Endothelial cell of umbilical vein (primary cell): ENCODE measurements around the gene AMN1. TPM values are rescaled to one million over a fixed set of nuclear protein-coding genes. Genes with fewer than 3 reads are reported as not detected.

Source experiments
- BruUV-seq: library from RNA; stranded (reverse); fragments of 400-500 nt; replicated peaks from 2 replicates; lab custom pipeline; 2021; lab: Mats Ljungman, UMichigan
- CTCF ChIA-PET: fragments of 300-600, 350-600 bp; sonication (Branson Sonifier 250); formaldehyde crosslinking; loops from one replicate; lab custom pipeline; 2021; ENCODE audit warnings: antibody characterized with exemption, inconsistent platforms; lab: Charles Lee
- POLR2A ChIA-PET: fragments of 300-600, 350-600 bp; sonication (Branson Sonifier 250); formaldehyde crosslinking; loops from one replicate; lab custom pipeline; 2021; ENCODE audit warnings: antibody characterized with exemption, inconsistent platforms; lab: Charles Lee
- DNase-seq: peaks from one replicate; pipeline ENCODE4 v3.0.0-alpha.2; 2011; ENCODE audit warnings: low read depth, low spot score
- FAIRE-seq: peaks from 2 replicates; lab custom pipeline; 2011; peaks lifted over from hg19 to GRCh38; lab: Jason Lieb, UNC
- H2AFZ ChIP-seq: 2 replicates; pipeline ENCODE4 v1.6.0; 2012; ENCODE audit warnings: low read depth, low read length, control low read depth, inconsistent platforms
- H3K27ac ChIP-seq: 2 replicates; pipeline ENCODE4 v1.5.1; 2011; ENCODE audit warnings: low read depth, mild to moderate bottlenecking, control low read depth, low read length, moderate library complexity; ENCODE audit not compliant: insufficient read depth
- H3K27me3 ChIP-seq, 2 experiments: 2 replicates each; pipeline versions ENCODE4 v1.6.0 to v1.6.1; 2011; ENCODE audit warnings: low read length in 2 of 2, mixed read lengths in 1 of 2; ENCODE audit not compliant: control insufficient read depth in 2 of 2, insufficient read depth in 2 of 2
- H3K36me3 ChIP-seq, 2 experiments: 2 replicates in 1 of 2; 3 replicates in 1 of 2; pipeline ENCODE4 v1.5.1; 2011; ENCODE audit warnings: low read length in 2 of 2, mild to moderate bottlenecking in 1 of 2, moderate library complexity in 1 of 2; ENCODE audit not compliant: control insufficient read depth in 2 of 2, insufficient read depth in 2 of 2; ENCODE audit errors: extremely low read depth in 1 of 2
- H3K4me1 ChIP-seq: 3 replicates; pipeline ENCODE4 v1.5.1; 2011; ENCODE audit warnings: mild to moderate bottlenecking, low read length; ENCODE audit not compliant: control insufficient read depth, insufficient read depth; ENCODE audit errors: extremely low read depth
- H3K4me2 ChIP-seq: 2 replicates; pipeline ENCODE4 v1.6.1; 2011; ENCODE audit warnings: low read length, control low read depth, mixed read lengths; ENCODE audit not compliant: insufficient read depth
- H3K4me3 ChIP-seq, 3 experiments: fragments of 200-600 bp in 1 of 3; sonication (generic), shearing (Covaris generic) in 1 of 3; replicated peaks in 1 of 3; 2 replicates each; pipeline ENCODE4 v1.5.1; 2011 to 2016; ENCODE audit warnings: control low read depth in 3 of 3, low read length in 3 of 3, mild to moderate bottlenecking in 2 of 3, inconsistent platforms in 1 of 3, low read depth in 1 of 3, moderate library complexity in 1 of 3; ENCODE audit not compliant: insufficient read depth in 1 of 3
- H3K79me2 ChIP-seq: 2 replicates; pipeline ENCODE4 v1.6.0; 2012; ENCODE audit warnings: low read length, inconsistent platforms; ENCODE audit not compliant: control insufficient read depth, insufficient read depth
- H3K9ac ChIP-seq: replicated peaks from 2 replicates; pipeline ENCODE3; 2011; ENCODE audit warnings: low read length, control low read depth; ENCODE audit not compliant: insufficient read depth; ENCODE audit errors: extremely low read depth
- H3K9me1 ChIP-seq: replicated peaks from 3 replicates; pipeline ENCODE4 v1.6.0; 2011; ENCODE audit warnings: mild to moderate bottlenecking, low read length; ENCODE audit not compliant: control insufficient read depth, insufficient read depth; ENCODE audit errors: extremely low read depth
- H3K9me3 ChIP-seq: replicated peaks from 2 replicates; pipeline ENCODE4 v1.5.1; 2012; ENCODE audit warnings: low read length, inconsistent platforms; ENCODE audit not compliant: control insufficient read depth, insufficient read depth
- H4K20me1 ChIP-seq: replicated peaks from 2 replicates; pipeline ENCODE3; 2011; ENCODE audit warnings: mild to moderate bottlenecking, low read length; ENCODE audit not compliant: control insufficient read depth, insufficient read depth; ENCODE audit errors: extremely low read depth
- CTCF ChIP-seq, 2 donors: IDR thresholded peaks; 1 replicate in 1 of 2; 2 replicates in 1 of 2; pipeline ENCODE4 v1.5.1; 2011; ENCODE audit warnings: low read length in 2 of 2, mild to moderate bottlenecking in 2 of 2, moderate library complexity in 2 of 2, control low read depth in 1 of 2, inconsistent platforms in 1 of 2, low read depth in 1 of 2; ENCODE audit not compliant: insufficient read depth in 1 of 2; ENCODE audit errors: extremely low read depth in 1 of 2
- EZH2 ChIP-seq: IDR thresholded peaks from 2 replicates; pipeline ENCODE4 v1.6.1; 2012; ENCODE audit warnings: borderline replicate concordance, low read depth, mild to moderate bottlenecking, moderate library complexity, low read length, inconsistent platforms; ENCODE audit not compliant: severe bottlenecking
- GATA2 ChIP-seq: IDR thresholded peaks from 2 replicates; pipeline ENCODE4 v1.7.0; 2011; ENCODE audit warnings: low read depth, mild to moderate bottlenecking, moderate library complexity, mixed read lengths, low read length; ENCODE audit not compliant: insufficient read length, insufficient read depth
- JUN ChIP-seq: IDR thresholded peaks from 2 replicates; pipeline ENCODE4 v1.6.1; 2011; ENCODE audit warnings: borderline replicate concordance, low read depth; ENCODE audit not compliant: insufficient read length, insufficient read depth
- MAX ChIP-seq: IDR thresholded peaks from 2 replicates; pipeline ENCODE4 v1.6.1; 2011; ENCODE audit not compliant: insufficient read depth, insufficient read length
- MYC ChIP-seq: IDR thresholded peaks from one replicate; pipeline ENCODE4 v1.6.1; 2011; ENCODE audit warnings: mild to moderate bottlenecking, low read depth, low read length
- POLR2A ChIP-seq: IDR thresholded peaks from 2 replicates; pipeline ENCODE4 v1.6.1; 2012; ENCODE audit warnings: low read depth, mild to moderate bottlenecking, control low read depth, low read length
- POLR2AphosphoS5 ChIP-seq: IDR thresholded peaks from 2 replicates; pipeline ENCODE4 v1.6.1; 2012; ENCODE audit warnings: low read depth, mild to moderate bottlenecking, control low read depth, low read length, moderate library complexity; ENCODE audit not compliant: insufficient read depth
- dilution Hi-C: fragments of 300-500 bp; cut with MboI; formaldehyde crosslinking; loops from one replicate; pipeline ENCODE4 v1.15.0; 2019; ENCODE audit warnings: low sequenced_read_pairs; ENCODE audit not compliant: extremely low pct_ligation_motif_present
- intact Hi-C: fragments of 100-400 bp; cut with micrococcal nuclease; formaldehyde crosslinking; loops from one replicate; pipeline ENCODE4 v1.10.0; 2022
- polyA plus RNA-seq, 4 experiments: library from polyadenylated mRNA; depleted of rRNA in 3 of 4; stranded (reverse) in 3 of 4; unstranded in 1 of 4; fragments of >200 nt; gene quantifications; 2 replicates each; pipeline versions ENCODE4 v1.2.1 to v1.2.3, GENCODE V29; 2011 to 2012; ENCODE audit warnings: missing spikeins in 1 of 4
- total RNA-seq: library from RNA; stranded (reverse); gene quantifications from 2 replicates; pipeline ENCODE4 v1.2.3, GENCODE V29; 2021

AMN1 gene
- total and polyA plus RNA-seq, 2 donors (not counting 3 experiments of a cell fraction or from before 2014, with no cell fraction given): 8.5 to 18.0 TPM

GRCh38 chr12:31655208-31655607 lies 73.6 kb downstream of the AMN1 start:
- H3K4me2 ChIP-seq: no peak overlapping the region
- H3K27me3 ChIP-seq: no peaks in the 10 kb centered on the region
- DNase-seq (no peak), FAIRE-seq (no peak)
- no peaks in the 10 kb centered on the region for H3K79me2 ChIP-seq
- H3K36me3 ChIP-seq: no peaks in the 10 kb centered on the region
- no peak overlapping the region for H3K4me3 ChIP-seq
- CTCF ChIA-PET: interaction anchor here (4.9 kb wide), 1 partner anchor 657 kb away, joined by 19 read pairs; no protein-coding TSS in a partner anchor
- no peak overlapping the region for H3K27ac ChIP-seq
- H3K4me1 ChIP-seq: peaks cover 7% of the 10 kb centered on the region
- H3K9me1 ChIP-seq: no peaks in the 10 kb centered on the region
- H3K9ac ChIP-seq: no peak overlapping the region
- no peaks in the 10 kb centered on the region for H4K20me1 ChIP-seq
- intact Hi-C loops (loop anchor here (10.0 kb wide), 2 partner anchors 800 to 1020 kb away; partner anchors contain the start of gene DNM1L), dilution Hi-C loops (no loop called here)
- BruUV-seq: no TSS peak
- no peak for TF ChIP-seq MAX
- no peak for TF ChIP-seq POLR2A
- TF ChIP-seq MYC: no peak
- TF ChIP-seq CTCF (IDR thresholded peaks at IDR 0.05; ENCODE audit: extremely low read depth in 1 of 2, insufficient read depth in 1 of 2, low read depth in 1 of 2, low read length in 2 of 2): no peak
- no peak for TF ChIP-seq POLR2AphosphoS5
- no peak for TF ChIP-seq EZH2
- TF ChIP-seq JUN: no peak
- no peak for TF ChIP-seq GATA2
- H2AFZ ChIP-seq: no peak overlapping the region
- H3K9me3 ChIP-seq: no peaks in the 10 kb centered on the region
- POLR2A ChIA-PET: no interaction called here
